Measurements from ENCODE around the gene DGKD.

Gene DGKD

GRCh38 chr2:233339427-233339826 lies 14.9 kb upstream of the DGKD start:
- DNase-seq = no peak

- DNase-seq = no peak
Measured at GRCh38 chr2:233341296-233341695, 13.0 kb upstream of the DGKD start.

- DNase-seq = no peak
Measured at GRCh38 chr2:233342301-233342700, 12.0 kb upstream of the DGKD start.

- no peak for DNase-seq
Measured at GRCh38 chr2:233343171-233343705, 11.1 kb upstream of the DGKD start.

GRCh38 chr2:233346376-233346775 lies 7.9 kb upstream of the DGKD start:
- DNase-seq = no peak

GRCh38 chr2:233346930-233347329 lies 7.4 kb upstream of the DGKD start:
- DNase-seq = no peak

GRCh38 chr2:233349005-233349998 lies 5.0 kb upstream of the DGKD start:
- DNase-seq = peak; percentile 48

GRCh38 chr2:233350708-233351107 lies 3.6 kb upstream of the DGKD start:
- DNase-seq = peak; percentile 46

- DNase-seq = no peak
Measured at GRCh38 chr2:233351423-233351822, 2.9 kb upstream of the DGKD start.

GRCh38 chr2:233352141-233352842 lies 2.0 kb upstream of the DGKD start:
- DNase-seq = no peak

- no peak for DNase-seq
Measured at GRCh38 chr2:233353101-233353768, 1.1 kb upstream of the DGKD start.

- DNase-seq = no peak
Measured at GRCh38 chr2:233354500-233354924, 218 bp downstream of the DGKD start.

GRCh38 chr2:233354971-233355574 lies 779 bp downstream of the DGKD start:
- DNase-seq = no peak

- no peak for DNase-seq
Measured at GRCh38 chr2:233355916-233356315, 1.6 kb downstream of the DGKD start.

- DNase-seq = peak; percentile 15
Measured at GRCh38 chr2:233356546-233357308, 2.4 kb downstream of the DGKD start.

GRCh38 chr2:233358335-233358734 lies 4.0 kb downstream of the DGKD start:
- no peak for DNase-seq

GRCh38 chr2:233358947-233359346 lies 4.7 kb downstream of the DGKD start:
- DNase-seq = no peak

GRCh38 chr2:233359823-233360222 lies 5.5 kb downstream of the DGKD start:
- DNase-seq = no peak

- no peak for DNase-seq
Measured at GRCh38 chr2:233360771-233361176, 6.5 kb downstream of the DGKD start.

- no peak for DNase-seq
Measured at GRCh38 chr2:233361297-233361696, 7.0 kb downstream of the DGKD start.

- DNase-seq = no peak
Measured at GRCh38 chr2:233362742-233363141, 8.4 kb downstream of the DGKD start.

GRCh38 chr2:233363744-233364235 lies 9.5 kb downstream of the DGKD start:
- DNase-seq = no peak
